ENCODE results near the gene GJA5. TPM values are rescaled to one million over a fixed set of nuclear protein-coding genes. Genes with fewer than 3 reads are reported as not detected.

Gene GJA5
- total RNA-seq, 6 experiments from 2014 or later: 0.12 to 1.2 (median 0.56) TPM

- ATAC-seq (no peak), DNase-seq (no peak)
- H3K4me3 ChIP-seq: no peak overlapping the region
- TF ChIP-seq, protein P1, sequence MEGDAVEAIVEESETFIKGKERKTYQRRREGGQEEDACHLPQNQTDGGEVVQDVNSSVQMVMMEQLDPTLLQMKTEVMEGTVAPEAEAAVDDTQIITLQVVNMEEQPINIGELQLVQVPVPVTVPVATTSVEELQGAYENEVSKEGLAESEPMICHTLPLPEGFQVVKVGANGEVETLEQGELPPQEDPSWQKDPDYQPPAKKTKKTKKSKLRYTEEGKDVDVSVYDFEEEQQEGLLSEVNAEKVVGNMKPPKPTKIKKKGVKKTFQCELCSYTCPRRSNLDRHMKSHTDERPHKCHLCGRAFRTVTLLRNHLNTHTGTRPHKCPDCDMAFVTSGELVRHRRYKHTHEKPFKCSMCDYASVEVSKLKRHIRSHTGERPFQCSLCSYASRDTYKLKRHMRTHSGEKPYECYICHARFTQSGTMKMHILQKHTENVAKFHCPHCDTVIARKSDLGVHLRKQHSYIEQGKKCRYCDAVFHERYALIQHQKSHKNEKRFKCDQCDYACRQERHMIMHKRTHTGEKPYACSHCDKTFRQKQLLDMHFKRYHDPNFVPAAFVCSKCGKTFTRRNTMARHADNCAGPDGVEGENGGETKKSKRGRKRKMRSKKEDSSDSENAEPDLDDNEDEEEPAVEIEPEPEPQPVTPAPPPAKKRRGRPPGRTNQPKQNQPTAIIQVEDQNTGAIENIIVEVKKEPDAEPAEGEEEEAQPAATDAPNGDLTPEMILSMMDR (IDR thresholded peaks at IDR 0.05): no peak
- TF ChIP-seq POLR2A (IDR thresholded peaks at IDR 0.05): no peak
- no peak overlapping the region for H3K27ac ChIP-seq
- intact Hi-C loops (cut with DNase I): no loop called here
- peaks cover 0 to 4% (median 0%) of the 10 kb centered on the region in 4 donors for H3K4me1 ChIP-seq
- no peaks in the 10 kb centered on the region for H3K9me3 ChIP-seq
- no peaks in the 10 kb centered on the region for H3K27me3 ChIP-seq
- WGBS (ENCODE audit: insufficient coverage, low coverage, low lambda C conversion rate, missing lambda C conversion rate): 86% methylated on average over 4 of the region's 7 CpGs
- no peaks in the 10 kb centered on the region for H3K36me3 ChIP-seq
Measured at GRCh38 chr1:147719029-147719698, 41.2 kb downstream of the GJA5 start.

GRCh38 chr1:147717706-147718097, 42.7 kb downstream of the GJA5 start:
- TF ChIP-seq, protein P1 (IDR thresholded peaks at IDR 0.05): no peak
- no peak for TF ChIP-seq POLR2A (IDR thresholded peaks at IDR 0.05)
- no peaks in the 10 kb centered on the region for H3K36me3 ChIP-seq
- H3K4me3 ChIP-seq: no peak overlapping the region
- H3K27ac ChIP-seq: no peak overlapping the region
- no peaks in the 10 kb centered on the region for H3K27me3 ChIP-seq
- WGBS (ENCODE audit: insufficient coverage, low coverage, low lambda C conversion rate, missing lambda C conversion rate): 80% methylated on average over 1 of the region's 4 CpGs
- intact Hi-C loops (cut with DNase I): no loop called here
- ATAC-seq (no peak), DNase-seq (no peak)
- H3K4me1 ChIP-seq: peaks cover 0 to 4% (median 0%) of the 10 kb centered on the region in 4 donors
- H3K9me3 ChIP-seq: no peaks in the 10 kb centered on the region

- no peak overlapping the region for H3K27ac ChIP-seq
- no peaks in the 10 kb centered on the region for H3K36me3 ChIP-seq
- peaks cover 0 to 4% (median 0%) of the 10 kb centered on the region in 4 donors for H3K4me1 ChIP-seq
- TF ChIP-seq, protein P1 (IDR thresholded peaks at IDR 0.05): no peak
- no peak for TF ChIP-seq POLR2A (IDR thresholded peaks at IDR 0.05)
- no peaks in the 10 kb centered on the region for H3K27me3 ChIP-seq
- H3K9me3 ChIP-seq: no peaks in the 10 kb centered on the region
- WGBS (ENCODE audit: insufficient coverage, low coverage, low lambda C conversion rate, missing lambda C conversion rate): 73% methylated on average over 2 of the region's 6 CpGs
- DNase-seq (no peak), ATAC-seq (peak in 1 of 4 donors; percentile 57)
- intact Hi-C loops (cut with DNase I): no loop called here
- H3K4me3 ChIP-seq: no peak overlapping the region
Measured at GRCh38 chr1:147717051-147717705, 43.2 kb downstream of the GJA5 start.

DNA sequence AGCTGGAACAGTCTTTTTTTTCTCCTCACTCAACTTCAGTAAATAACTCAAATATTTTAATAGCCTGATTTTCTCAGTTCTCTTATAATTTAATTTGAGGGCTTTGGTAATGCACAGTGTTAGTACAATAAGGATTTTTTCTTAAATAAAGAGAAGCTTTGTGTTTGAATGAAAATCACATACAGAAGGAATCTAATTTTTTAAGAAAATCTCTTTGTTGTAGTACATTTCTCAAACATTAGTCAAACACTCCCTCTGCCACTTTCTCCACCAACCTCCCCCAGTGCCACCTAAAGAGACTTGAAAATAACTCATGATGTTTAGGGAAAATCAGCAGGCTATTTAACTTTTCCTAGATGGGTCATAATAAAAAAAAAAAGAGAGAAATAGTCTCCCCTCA, 47.8 kb downstream of the GJA5 start:
- no peak for DNase-seq
- Histone ChIP-seq H3K4me1 (no peaks in the 10 kb centered on the region), H3K9me3 (no peaks in the 10 kb centered on the region), H3K27me3 (no peaks in the 10 kb centered on the region), H3K27ac (no peak overlapping the region), H3K36me3 (no peaks in the 10 kb centered on the region), H3K4me3 (no peak overlapping the region)
- ATAC-seq: no peak
- intact Hi-C loops (cut with DNase I): no loop called here
- TF ChIP-seq POLR2A (IDR thresholded peaks at IDR 0.05): no peak
- TF ChIP-seq, protein P1 (IDR thresholded peaks at IDR 0.05): no peak

Other genes starting within 250 kb of the GJA5 start
- gene BCL9, start 219.1 kb downstream of the GJA5 start, total RNA-seq: 1 to 10 TPM; 4.2 to 7.4 (median 7.1) TPM
- gene ACP6, start 90.1 kb downstream of the GJA5 start, total RNA-seq: 10 to 100 TPM in 4 of 6 experiments, 1 to 10 TPM in 2; 6.8 to 17.7 (median 11.9) TPM
- gene GJA8, start 142.2 kb upstream of the GJA5 start, total RNA-seq: not detected
- gene GPR89B, start 167.8 kb upstream of the GJA5 start, total RNA-seq: 10 to 100 TPM in 3 of 6 experiments, 1 to 10 TPM in 3; 5.7 to 15.7 (median 8.7) TPM

All from right lobe of liver (tissue), 6 donors.